DOHH2 (cell line): ENCODE results near the gene TRPM4.
"Not testable (repeated sequence)": the region's sequence is repeated elsewhere in the genome, so short reads cannot be mapped to it uniquely, and the experiment has no call there.

Source experiments
- EZH2phosphoT487 ChIP-seq: fragments of 200-600 bp; sonication (generic); IDR thresholded peaks from 2 replicates; pipeline ENCODE4 v1.6.1; 2017; ENCODE audit warnings: borderline replicate concordance, mild to moderate bottlenecking, antibody characterized with exemption, low read length, moderate library complexity, mixed read lengths
- TF ChIP-seq, protein P1 (sequence below): fragments of 200-600 bp; sonication (generic); IDR thresholded peaks from one replicate; pipeline ENCODE4 v1.5.1; 2014; ENCODE audit warnings: antibody characterized with exemption, mild to moderate bottlenecking, low read depth, low read length; ENCODE audit not compliant: poor library complexity, severe bottlenecking

DNA sequence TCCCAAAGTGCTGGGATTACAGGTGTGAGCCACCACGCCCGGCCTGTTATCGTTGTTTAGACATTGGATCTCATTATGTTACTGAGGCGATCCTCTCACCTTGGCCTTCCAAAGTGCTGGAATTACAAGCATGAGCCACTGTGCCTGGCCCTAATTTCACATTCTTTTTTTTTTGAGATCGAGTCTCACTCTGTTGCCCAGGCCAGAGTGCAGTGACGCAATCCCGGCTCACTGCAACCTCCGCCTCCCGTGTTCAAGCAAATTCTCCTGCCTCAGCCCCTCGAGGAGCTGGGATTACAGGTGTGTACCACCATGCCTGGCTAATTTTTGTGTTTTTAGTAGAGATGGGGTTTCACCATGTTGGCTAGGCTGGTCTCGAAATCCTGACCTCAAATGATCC is 34.3 kb upstream of the TRPM4 start:
- TF ChIP-seq EZH2phosphoT487: not testable (repeated sequence)
- TF ChIP-seq, protein P1, sequence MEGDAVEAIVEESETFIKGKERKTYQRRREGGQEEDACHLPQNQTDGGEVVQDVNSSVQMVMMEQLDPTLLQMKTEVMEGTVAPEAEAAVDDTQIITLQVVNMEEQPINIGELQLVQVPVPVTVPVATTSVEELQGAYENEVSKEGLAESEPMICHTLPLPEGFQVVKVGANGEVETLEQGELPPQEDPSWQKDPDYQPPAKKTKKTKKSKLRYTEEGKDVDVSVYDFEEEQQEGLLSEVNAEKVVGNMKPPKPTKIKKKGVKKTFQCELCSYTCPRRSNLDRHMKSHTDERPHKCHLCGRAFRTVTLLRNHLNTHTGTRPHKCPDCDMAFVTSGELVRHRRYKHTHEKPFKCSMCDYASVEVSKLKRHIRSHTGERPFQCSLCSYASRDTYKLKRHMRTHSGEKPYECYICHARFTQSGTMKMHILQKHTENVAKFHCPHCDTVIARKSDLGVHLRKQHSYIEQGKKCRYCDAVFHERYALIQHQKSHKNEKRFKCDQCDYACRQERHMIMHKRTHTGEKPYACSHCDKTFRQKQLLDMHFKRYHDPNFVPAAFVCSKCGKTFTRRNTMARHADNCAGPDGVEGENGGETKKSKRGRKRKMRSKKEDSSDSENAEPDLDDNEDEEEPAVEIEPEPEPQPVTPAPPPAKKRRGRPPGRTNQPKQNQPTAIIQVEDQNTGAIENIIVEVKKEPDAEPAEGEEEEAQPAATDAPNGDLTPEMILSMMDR: not testable (repeated sequence)
